HEK293 (cell line): ENCODE data around the gene GUCY1A2.

Experiments used
- FEZF1 ChIP-seq: fragments of 450-650 bp; formaldehyde crosslinking; IDR thresholded peaks from 2 replicates; pipeline ENCODE4 v1.5.1; 2016; ENCODE audit warnings: missing biosample characterization, missing genetic modification characterization
- RBAK ChIP-seq: fragments of 450-650 bp; formaldehyde crosslinking; IDR thresholded peaks from 2 replicates; pipeline ENCODE4 v1.5.1; 2016; ENCODE audit warnings: missing biosample characterization, missing genetic modification characterization
- SCRT1 ChIP-seq: fragments of 450-650 bp; formaldehyde crosslinking; IDR thresholded peaks from 2 replicates; pipeline ENCODE4 v1.5.1; 2016; ENCODE audit warnings: missing biosample characterization, missing genetic modification characterization, borderline replicate concordance
- ZNF114 ChIP-seq: fragments of 450-650 bp; formaldehyde crosslinking; IDR thresholded peaks from 2 replicates; pipeline ENCODE4 v1.5.0; 2017; ENCODE audit warnings: missing biosample characterization, missing genetic modification characterization
- ZNF366 ChIP-seq: fragments of 450-650 bp; formaldehyde crosslinking; conservative IDR thresholded peaks from 2 replicates; pipeline ENCODE4 v1.5.1; 2016; ENCODE audit warnings: missing biosample characterization, missing genetic modification characterization
- ZNF514 ChIP-seq: fragments of 450-650 bp; formaldehyde crosslinking; IDR thresholded peaks from 2 replicates; pipeline ENCODE4 v1.5.1; 2016; ENCODE audit warnings: missing biosample characterization, missing genetic modification characterization
- ZNF558 ChIP-seq: fragments of 450-650 bp; formaldehyde crosslinking; IDR thresholded peaks from 2 replicates; pipeline ENCODE4 v1.5.1; 2016; ENCODE audit warnings: missing biosample characterization, missing genetic modification characterization
- ZNF629 ChIP-seq: fragments of 450-650 bp; formaldehyde crosslinking; IDR thresholded peaks from 2 replicates; pipeline ENCODE4 v1.5.1; 2017; ENCODE audit warnings: missing biosample characterization, missing genetic modification characterization
- ZNF654 ChIP-seq: fragments of 450-650 bp; formaldehyde crosslinking; IDR thresholded peaks from 2 replicates; pipeline ENCODE4 v1.5.1; 2016; ENCODE audit warnings: low read depth, missing biosample characterization, missing genetic modification characterization
- ZNF791 ChIP-seq: fragments of 450-650 bp; formaldehyde crosslinking; IDR thresholded peaks from 2 replicates; pipeline ENCODE4 v1.5.1; 2016; ENCODE audit warnings: missing biosample characterization, missing genetic modification characterization
- ZNF843 ChIP-seq: fragments of 450-650 bp; formaldehyde crosslinking; IDR thresholded peaks from 2 replicates; pipeline ENCODE4 v1.5.1; 2016; ENCODE audit warnings: missing biosample characterization, missing genetic modification characterization
- ZXDB ChIP-seq: fragments of 450-650 bp; formaldehyde crosslinking; IDR thresholded peaks from 2 replicates; pipeline ENCODE4 v1.5.1; 2016; ENCODE audit warnings: missing biosample characterization, missing genetic modification characterization
- TF ChIP-seq, protein P1 (sequence below): fragments of 450-650 bp; IDR thresholded peaks from 2 replicates; pipeline ENCODE4 v1.5.1; 2018; ENCODE audit warnings: missing biosample characterization, missing genetic modification characterization
- TF ChIP-seq, protein P2 (sequence below): fragments of 450-650 bp; formaldehyde crosslinking; IDR thresholded peaks from 2 replicates; pipeline ENCODE4 v1.5.1; 2017; ENCODE audit warnings: missing biosample characterization, missing genetic modification characterization
- TF ChIP-seq, protein P3 (sequence below): fragments of 450-650 bp; formaldehyde crosslinking; conservative IDR thresholded peaks from 2 replicates; pipeline ENCODE4 v1.5.1; 2016; ENCODE audit warnings: low read depth, missing biosample characterization, missing genetic modification characterization
- TF ChIP-seq, protein P4 (sequence below): fragments of 450-650 bp; formaldehyde crosslinking; IDR thresholded peaks from 2 replicates; pipeline ENCODE4 v1.5.1; 2017; ENCODE audit warnings: missing biosample characterization, mild to moderate bottlenecking, missing genetic modification characterization, moderate library complexity
- TF ChIP-seq, protein P5 (sequence below): fragments of 450-650 bp; formaldehyde crosslinking; IDR thresholded peaks from 2 replicates; pipeline ENCODE4 v1.5.1; 2016; ENCODE audit warnings: missing biosample characterization, missing genetic modification characterization
- TF ChIP-seq, protein P6 (sequence below): fragments of 450-650 bp; formaldehyde crosslinking; IDR thresholded peaks from 2 replicates; pipeline ENCODE4 v1.5.1; 2016; ENCODE audit warnings: missing biosample characterization, missing genetic modification characterization
- TF ChIP-seq, protein P7 (sequence below): fragments of 450-650 bp; formaldehyde crosslinking; IDR thresholded peaks from 2 replicates; pipeline ENCODE4 v1.5.1; 2016; ENCODE audit warnings: missing biosample characterization, missing genetic modification characterization

Gene GUCY1A2

DNA sequence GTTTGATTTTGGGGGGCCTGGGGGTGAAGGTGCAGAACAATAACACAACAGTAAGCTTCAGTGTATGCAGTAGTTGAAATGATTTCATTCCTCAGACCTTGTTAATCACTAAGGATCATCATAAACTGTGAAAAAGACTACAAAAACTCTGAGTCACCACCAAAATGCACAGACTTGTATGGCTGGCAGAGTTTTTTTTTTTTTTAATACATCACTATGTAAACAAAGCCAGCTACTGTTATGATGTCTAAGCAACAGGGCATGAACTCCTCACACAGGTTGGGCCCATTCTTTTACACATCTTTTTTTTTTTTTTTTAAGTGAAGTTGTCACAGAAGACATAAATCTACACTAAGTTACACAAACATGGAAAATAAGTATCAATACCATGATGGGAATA lies 311.9 kb downstream of the GUCY1A2 start (continued):
- TF ChIP-seq, protein P1, sequence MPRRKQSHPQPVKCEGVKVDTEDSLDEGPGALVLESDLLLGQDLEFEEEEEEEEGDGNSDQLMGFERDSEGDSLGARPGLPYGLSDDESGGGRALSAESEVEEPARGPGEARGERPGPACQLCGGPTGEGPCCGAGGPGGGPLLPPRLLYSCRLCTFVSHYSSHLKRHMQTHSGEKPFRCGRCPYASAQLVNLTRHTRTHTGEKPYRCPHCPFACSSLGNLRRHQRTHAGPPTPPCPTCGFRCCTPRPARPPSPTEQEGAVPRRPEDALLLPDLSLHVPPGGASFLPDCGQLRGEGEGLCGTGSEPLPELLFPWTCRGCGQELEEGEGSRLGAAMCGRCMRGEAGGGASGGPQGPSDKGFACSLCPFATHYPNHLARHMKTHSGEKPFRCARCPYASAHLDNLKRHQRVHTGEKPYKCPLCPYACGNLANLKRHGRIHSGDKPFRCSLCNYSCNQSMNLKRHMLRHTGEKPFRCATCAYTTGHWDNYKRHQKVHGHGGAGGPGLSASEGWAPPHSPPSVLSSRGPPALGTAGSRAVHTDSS (tag by site-specific recombination), result no peak
- TF ChIP-seq ZNF114 (tag by site-specific recombination), result no peak
- TF ChIP-seq ZNF514 (tag by site-specific recombination), result no peak
- peak; percentile 4; the same call in 1 of the 2 replicates for TF ChIP-seq ZNF654 (tag by site-specific recombination)
- peak; percentile 38; the same call in 1 of the 2 replicates for TF ChIP-seq ZNF843
- TF ChIP-seq SCRT1 (tag by site-specific recombination), result 0 out of 2 replicates have a peak, but pooled peaks have one; percentile 23
- TF ChIP-seq, protein P2, sequence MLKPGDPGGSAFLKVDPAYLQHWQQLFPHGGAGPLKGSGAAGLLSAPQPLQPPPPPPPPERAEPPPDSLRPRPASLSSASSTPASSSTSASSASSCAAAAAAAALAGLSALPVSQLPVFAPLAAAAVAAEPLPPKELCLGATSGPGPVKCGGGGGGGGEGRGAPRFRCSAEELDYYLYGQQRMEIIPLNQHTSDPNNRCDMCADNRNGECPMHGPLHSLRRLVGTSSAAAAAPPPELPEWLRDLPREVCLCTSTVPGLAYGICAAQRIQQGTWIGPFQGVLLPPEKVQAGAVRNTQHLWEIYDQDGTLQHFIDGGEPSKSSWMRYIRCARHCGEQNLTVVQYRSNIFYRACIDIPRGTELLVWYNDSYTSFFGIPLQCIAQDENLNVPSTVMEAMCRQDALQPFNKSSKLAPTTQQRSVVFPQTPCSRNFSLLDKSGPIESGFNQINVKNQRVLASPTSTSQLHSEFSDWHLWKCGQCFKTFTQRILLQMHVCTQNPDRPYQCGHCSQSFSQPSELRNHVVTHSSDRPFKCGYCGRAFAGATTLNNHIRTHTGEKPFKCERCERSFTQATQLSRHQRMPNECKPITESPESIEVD (tag by site-specific recombination), result peak; percentile 78
- TF ChIP-seq, protein P3, sequence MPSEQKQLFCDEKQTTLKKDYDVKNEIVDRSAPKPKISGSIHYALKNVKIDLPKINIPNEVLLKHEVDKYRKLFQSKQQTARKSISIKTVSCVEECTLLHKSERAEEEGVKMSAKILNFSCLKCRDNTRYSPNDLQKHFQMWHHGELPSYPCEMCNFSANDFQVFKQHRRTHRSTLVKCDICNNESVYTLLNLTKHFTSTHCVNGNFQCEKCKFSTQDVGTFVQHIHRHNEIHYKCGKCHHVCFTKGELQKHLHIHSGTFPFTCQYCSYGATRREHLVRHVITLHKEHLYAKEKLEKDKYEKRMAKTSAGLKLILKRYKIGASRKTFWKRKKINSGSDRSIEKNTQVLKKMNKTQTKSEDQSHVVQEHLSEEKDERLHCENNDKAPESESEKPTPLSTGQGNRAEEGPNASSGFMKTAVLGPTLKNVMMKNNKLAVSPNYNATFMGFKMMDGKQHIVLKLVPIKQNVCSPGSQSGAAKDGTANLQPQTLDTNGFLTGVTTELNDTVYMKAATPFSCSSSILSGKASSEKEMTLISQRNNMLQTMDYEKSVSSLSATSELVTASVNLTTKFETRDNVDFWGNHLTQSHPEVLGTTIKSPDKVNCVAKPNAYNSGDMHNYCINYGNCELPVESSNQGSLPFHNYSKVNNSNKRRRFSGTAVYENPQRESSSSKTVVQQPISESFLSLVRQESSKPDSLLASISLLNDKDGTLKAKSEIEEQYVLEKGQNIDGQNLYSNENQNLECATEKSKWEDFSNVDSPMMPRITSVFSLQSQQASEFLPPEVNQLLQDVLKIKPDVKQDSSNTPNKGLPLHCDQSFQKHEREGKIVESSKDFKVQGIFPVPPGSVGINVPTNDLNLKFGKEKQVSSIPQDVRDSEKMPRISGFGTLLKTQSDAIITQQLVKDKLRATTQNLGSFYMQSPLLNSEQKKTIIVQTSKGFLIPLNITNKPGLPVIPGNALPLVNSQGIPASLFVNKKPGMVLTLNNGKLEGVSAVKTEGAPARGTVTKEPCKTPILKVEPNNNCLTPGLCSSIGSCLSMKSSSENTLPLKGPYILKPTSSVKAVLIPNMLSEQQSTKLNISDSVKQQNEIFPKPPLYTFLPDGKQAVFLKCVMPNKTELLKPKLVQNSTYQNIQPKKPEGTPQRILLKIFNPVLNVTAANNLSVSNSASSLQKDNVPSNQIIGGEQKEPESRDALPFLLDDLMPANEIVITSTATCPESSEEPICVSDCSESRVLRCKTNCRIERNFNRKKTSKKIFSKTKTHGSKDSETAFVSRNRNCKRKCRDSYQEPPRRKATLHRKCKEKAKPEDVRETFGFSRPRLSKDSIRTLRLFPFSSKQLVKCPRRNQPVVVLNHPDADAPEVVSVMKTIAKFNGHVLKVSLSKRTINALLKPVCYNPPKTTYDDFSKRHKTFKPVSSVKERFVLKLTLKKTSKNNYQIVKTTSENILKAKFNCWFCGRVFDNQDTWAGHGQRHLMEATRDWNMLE (tag by site-specific recombination), result 0 out of 2 replicates have a peak, but pooled peaks have one; percentile 28
- TF ChIP-seq ZNF558 (tag by site-specific recombination), result no peak
- TF ChIP-seq, protein P4, sequence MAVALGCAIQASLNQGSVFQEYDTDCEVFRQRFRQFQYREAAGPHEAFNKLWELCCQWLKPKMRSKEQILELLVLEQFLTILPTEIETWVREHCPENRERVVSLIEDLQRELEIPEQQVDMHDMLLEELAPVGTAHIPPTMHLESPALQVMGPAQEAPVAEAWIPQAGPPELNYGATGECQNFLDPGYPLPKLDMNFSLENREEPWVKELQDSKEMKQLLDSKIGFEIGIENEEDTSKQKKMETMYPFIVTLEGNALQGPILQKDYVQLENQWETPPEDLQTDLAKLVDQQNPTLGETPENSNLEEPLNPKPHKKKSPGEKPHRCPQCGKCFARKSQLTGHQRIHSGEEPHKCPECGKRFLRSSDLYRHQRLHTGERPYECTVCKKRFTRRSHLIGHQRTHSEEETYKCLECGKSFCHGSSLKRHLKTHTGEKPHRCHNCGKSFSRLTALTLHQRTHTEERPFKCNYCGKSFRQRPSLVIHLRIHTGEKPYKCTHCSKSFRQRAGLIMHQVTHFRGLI (tag by site-specific recombination), result 0 out of 2 replicates have a peak, but pooled peaks have one; percentile 31
- no peak for TF ChIP-seq ZXDB (tag by site-specific recombination)
- peak; percentile 77 for TF ChIP-seq ZNF629 (tag by site-specific recombination)
- 0 out of 2 replicates have a peak, but pooled peaks have one; percentile 27 for TF ChIP-seq FEZF1 (tag by site-specific recombination)
- TF ChIP-seq ZNF791, result no peak
- TF ChIP-seq, protein P5, sequence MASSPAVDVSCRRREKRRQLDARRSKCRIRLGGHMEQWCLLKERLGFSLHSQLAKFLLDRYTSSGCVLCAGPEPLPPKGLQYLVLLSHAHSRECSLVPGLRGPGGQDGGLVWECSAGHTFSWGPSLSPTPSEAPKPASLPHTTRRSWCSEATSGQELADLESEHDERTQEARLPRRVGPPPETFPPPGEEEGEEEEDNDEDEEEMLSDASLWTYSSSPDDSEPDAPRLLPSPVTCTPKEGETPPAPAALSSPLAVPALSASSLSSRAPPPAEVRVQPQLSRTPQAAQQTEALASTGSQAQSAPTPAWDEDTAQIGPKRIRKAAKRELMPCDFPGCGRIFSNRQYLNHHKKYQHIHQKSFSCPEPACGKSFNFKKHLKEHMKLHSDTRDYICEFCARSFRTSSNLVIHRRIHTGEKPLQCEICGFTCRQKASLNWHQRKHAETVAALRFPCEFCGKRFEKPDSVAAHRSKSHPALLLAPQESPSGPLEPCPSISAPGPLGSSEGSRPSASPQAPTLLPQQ (tag by site-specific recombination), result peak; percentile 66
- TF ChIP-seq, protein P6, sequence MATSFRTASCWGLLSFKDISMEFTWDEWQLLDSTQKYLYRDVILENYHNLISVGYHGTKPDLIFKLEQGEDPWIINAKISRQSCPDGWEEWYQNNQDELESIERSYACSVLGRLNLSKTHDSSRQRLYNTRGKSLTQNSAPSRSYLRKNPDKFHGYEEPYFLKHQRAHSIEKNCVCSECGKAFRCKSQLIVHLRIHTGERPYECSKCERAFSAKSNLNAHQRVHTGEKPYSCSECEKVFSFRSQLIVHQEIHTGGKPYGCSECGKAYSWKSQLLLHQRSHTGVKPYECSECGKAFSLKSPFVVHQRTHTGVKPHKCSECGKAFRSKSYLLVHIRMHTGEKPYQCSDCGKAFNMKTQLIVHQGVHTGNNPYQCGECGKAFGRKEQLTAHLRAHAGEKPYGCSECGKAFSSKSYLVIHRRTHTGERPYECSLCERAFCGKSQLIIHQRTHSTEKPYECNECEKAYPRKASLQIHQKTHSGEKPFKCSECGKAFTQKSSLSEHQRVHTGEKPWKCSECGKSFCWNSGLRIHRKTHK (tag by site-specific recombination), result no peak
- TF ChIP-seq, protein P7, sequence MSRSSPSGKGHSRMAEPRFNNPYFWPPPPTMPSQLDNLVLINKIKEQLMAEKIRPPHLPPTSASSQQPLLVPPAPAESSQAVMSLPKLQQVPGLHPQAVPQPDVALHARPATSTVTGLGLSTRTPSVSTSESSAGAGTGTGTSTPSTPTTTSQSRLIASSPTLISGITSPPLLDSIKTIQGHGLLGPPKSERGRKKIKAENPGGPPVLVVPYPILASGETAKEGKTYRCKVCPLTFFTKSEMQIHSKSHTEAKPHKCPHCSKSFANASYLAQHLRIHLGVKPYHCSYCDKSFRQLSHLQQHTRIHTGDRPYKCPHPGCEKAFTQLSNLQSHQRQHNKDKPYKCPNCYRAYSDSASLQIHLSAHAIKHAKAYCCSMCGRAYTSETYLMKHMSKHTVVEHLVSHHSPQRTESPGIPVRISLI (tag by site-specific recombination), result peak; percentile 80; the same call in 1 of the 2 replicates
- TF ChIP-seq RBAK (tag by site-specific recombination), result no peak
- TF ChIP-seq ZNF366 (tag by site-specific recombination), result peak; percentile 47
